ENCODE results near the gene TIMM29. TPM values are rescaled to one million over a fixed set of nuclear protein-coding genes. Genes with fewer than 3 reads are reported as not detected.

TIMM29 gene
- polyA plus RNA-seq, 3 donors = 5.2 to 18.7 (median 14.1) TPM

DNA sequence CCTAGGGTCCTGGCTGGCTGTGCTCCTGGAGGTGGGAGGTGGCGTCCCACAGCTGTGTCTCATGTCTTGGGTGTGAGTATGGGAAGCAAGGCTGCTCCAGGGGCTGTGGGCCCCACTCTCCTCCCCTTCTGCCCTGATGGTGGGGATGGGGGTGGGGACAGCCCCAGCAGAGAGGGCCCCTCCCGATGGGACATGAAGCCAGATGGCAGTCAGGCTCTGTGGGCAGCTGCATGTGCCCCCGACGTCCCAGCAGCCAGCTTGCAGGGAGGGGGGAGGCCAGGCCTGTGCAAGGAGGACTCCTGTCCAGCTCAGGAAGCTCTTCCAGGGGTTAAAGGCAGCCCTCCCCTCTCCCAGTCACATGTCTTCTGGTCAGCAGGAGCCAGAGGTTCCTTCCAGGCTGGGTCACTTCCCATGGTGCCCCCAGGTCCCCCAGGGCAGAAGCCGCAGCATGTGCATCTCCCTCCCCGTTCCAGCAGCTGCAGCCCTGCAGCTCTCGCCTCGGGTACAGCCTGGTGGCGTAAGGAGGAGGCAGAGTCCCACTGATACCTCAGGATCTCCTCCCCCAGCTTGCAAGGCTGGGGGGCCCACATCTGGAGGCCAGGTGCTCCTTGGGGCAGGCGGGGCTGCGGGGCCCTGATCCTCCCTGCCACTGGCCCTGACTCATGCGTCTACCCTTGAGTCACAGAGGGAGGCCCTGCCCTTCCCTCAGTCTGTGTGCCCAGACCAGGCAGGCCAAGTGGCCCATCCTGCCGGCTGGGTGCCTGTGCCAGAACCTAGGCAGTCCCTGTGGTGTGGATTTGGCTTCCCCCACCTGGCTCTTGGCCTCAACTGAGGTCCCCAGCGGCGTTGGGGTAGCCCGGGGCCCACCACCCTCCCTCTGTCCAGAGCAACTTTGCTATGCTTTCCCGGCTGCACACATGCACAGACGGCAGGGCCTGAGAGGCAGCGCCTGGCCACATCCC, 13.2 kb upstream of the TIMM29 start:
- H3K4me3 Mint-ChIP-seq = no peak overlapping the region
- peaks cover 0 to 3% (median 0%) of the 10 kb centered on the region in 3 donors for H3K27me3 Mint-ChIP-seq (ENCODE audit: low read depth in 3 of 3)
- no peak overlapping the region for H2AFZ ChIP-seq (ENCODE audit: insufficient read depth, low read depth, low read length, poor library complexity, severe bottlenecking)
- no peaks in the 10 kb centered on the region for H3K4me1 ChIP-seq (ENCODE audit: control insufficient read depth in 1 of 2, insufficient read depth in 2 of 2, low read length in 2 of 2)
- no peak overlapping the region for H3K4me3 ChIP-seq (replicated peaks in 1 of 3; ENCODE audit: low read depth in 2 of 3, low read length in 3 of 3)
- TF ChIP-seq, protein P1, sequence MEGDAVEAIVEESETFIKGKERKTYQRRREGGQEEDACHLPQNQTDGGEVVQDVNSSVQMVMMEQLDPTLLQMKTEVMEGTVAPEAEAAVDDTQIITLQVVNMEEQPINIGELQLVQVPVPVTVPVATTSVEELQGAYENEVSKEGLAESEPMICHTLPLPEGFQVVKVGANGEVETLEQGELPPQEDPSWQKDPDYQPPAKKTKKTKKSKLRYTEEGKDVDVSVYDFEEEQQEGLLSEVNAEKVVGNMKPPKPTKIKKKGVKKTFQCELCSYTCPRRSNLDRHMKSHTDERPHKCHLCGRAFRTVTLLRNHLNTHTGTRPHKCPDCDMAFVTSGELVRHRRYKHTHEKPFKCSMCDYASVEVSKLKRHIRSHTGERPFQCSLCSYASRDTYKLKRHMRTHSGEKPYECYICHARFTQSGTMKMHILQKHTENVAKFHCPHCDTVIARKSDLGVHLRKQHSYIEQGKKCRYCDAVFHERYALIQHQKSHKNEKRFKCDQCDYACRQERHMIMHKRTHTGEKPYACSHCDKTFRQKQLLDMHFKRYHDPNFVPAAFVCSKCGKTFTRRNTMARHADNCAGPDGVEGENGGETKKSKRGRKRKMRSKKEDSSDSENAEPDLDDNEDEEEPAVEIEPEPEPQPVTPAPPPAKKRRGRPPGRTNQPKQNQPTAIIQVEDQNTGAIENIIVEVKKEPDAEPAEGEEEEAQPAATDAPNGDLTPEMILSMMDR (IDR thresholded peaks at IDR 0.05) = no peak
- no peaks in the 10 kb centered on the region for H3K9me3 ChIP-seq (replicated peaks in 1 of 2; ENCODE audit: control insufficient read depth in 1 of 2, insufficient read depth in 1 of 2, low read length in 2 of 2)
- H3K27ac Mint-ChIP-seq = no peak overlapping the region
- DNase-seq = no peak
- no peaks in the 10 kb centered on the region for H3K4me1 Mint-ChIP-seq
- 99% methylated on average over 16 of the region's 19 CpGs for WGBS (ENCODE audit: insufficient coverage)
- no peaks in the 10 kb centered on the region for H3K27me3 ChIP-seq (ENCODE audit: control insufficient read depth in 2 of 2, insufficient read depth in 2 of 2, low read length in 2 of 2)
- H3K9me3 Mint-ChIP-seq = peaks cover 0 to 2% (median 0%) of the 10 kb centered on the region in 7 donors
- no peak overlapping the region for H3K27ac ChIP-seq (ENCODE audit: low read depth in 1 of 2, low read length in 2 of 2)
- no peak overlapping the region for H3K9ac ChIP-seq (ENCODE audit: insufficient read depth, low read length, poor library complexity, severe bottlenecking)
- H3K36me3 ChIP-seq (replicated peaks in 1 of 2; ENCODE audit: control insufficient read depth in 1 of 2, insufficient read depth in 2 of 2, low read length in 2 of 2) = peaks cover 49 to 72% of the 10 kb centered on the region in 2 donors
- intact Hi-C loops (cut with micrococcal nuclease) = no loop called here
- H3K79me2 ChIP-seq (ENCODE audit: insufficient read depth, low read length) = no peaks in the 10 kb centered on the region
- no peaks in the 10 kb centered on the region for H4K20me1 ChIP-seq (ENCODE audit: insufficient read depth, low read length)
- no peak overlapping the region for H3K4me2 ChIP-seq (replicated peaks; ENCODE audit: extremely low read depth, low read length, poor library complexity, severe bottlenecking)
- H3K36me3 Mint-ChIP-seq = peaks cover 42 to 75% of the 10 kb centered on the region in 2 donors

DNA sequence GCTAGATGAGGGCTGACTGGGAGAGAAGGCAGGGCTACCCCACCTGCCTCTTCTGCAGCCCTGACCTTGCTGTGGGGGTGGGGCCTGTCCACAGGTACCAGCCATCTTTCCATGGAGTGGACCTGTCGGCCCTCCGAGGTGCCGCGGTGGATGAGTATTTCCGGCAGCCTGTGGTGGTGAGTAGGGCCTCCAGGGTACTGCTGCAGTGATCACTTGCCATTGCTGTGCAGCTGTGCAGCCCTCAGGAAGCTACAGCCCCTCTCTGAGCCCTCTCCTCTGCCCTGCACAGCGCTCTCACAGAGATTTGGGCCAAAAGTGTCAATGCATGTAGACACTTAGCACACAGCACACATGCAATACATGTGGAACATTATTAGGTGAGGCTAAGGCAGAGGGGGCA, 12.0 kb upstream of the TIMM29 start:
- Histone ChIP-seq H3K27ac (ENCODE audit: low read depth in 1 of 2, low read length in 2 of 2) (no peak overlapping the region), H2AFZ (ENCODE audit: insufficient read depth, low read depth, low read length, poor library complexity, severe bottlenecking) (no peak overlapping the region), H3K4me2 (replicated peaks; ENCODE audit: extremely low read depth, low read length, poor library complexity, severe bottlenecking) (no peak overlapping the region), H3K4me1 (ENCODE audit: control insufficient read depth in 1 of 2, insufficient read depth in 2 of 2, low read length in 2 of 2) (no peaks in the 10 kb centered on the region), H3K9ac (ENCODE audit: insufficient read depth, low read length, poor library complexity, severe bottlenecking) (no peak overlapping the region), H3K79me2 (ENCODE audit: insufficient read depth, low read length) (no peaks in the 10 kb centered on the region), H3K4me3 (replicated peaks in 1 of 3; ENCODE audit: low read depth in 2 of 3, low read length in 3 of 3) (no peak overlapping the region), H4K20me1 (ENCODE audit: insufficient read depth, low read length) (no peaks in the 10 kb centered on the region), H3K9me3 (replicated peaks in 1 of 2; ENCODE audit: control insufficient read depth in 1 of 2, insufficient read depth in 1 of 2, low read length in 2 of 2) (no peaks in the 10 kb centered on the region), H3K27me3 (ENCODE audit: control insufficient read depth in 2 of 2, insufficient read depth in 2 of 2, low read length in 2 of 2) (no peaks in the 10 kb centered on the region), H3K36me3 (replicated peaks in 1 of 2; ENCODE audit: control insufficient read depth in 1 of 2, insufficient read depth in 2 of 2, low read length in 2 of 2) (peaks cover 53 to 75% of the 10 kb centered on the region in 2 donors)
- no peaks in the 10 kb centered on the region for H3K4me1 Mint-ChIP-seq
- 94% methylated on average over 4 of the region's 6 CpGs for WGBS (ENCODE audit: insufficient coverage)
- DNase-seq = no peak
- intact Hi-C loops (cut with micrococcal nuclease) = no loop called here
- peaks cover 0 to 3% (median 0%) of the 10 kb centered on the region in 3 donors for H3K27me3 Mint-ChIP-seq (ENCODE audit: low read depth in 3 of 3)
- no peak overlapping the region for H3K27ac Mint-ChIP-seq
- H3K36me3 Mint-ChIP-seq = peaks cover 42 to 77% of the 10 kb centered on the region in 2 donors
- H3K4me3 Mint-ChIP-seq = no peak overlapping the region
- TF ChIP-seq, protein P1 (IDR thresholded peaks at IDR 0.05) = no peak
- peaks cover 0 to 2% (median 0%) of the 10 kb centered on the region in 7 donors for H3K9me3 Mint-ChIP-seq

Data from CD14-positive monocyte (primary cell).